HepG2 (cell line): Measurements from ENCODE around the gene WWTR1. TPM values are rescaled to one million over a fixed set of nuclear protein-coding genes. Genes with fewer than 3 reads are reported as not detected.

Experiments
- ARID3A ChIP-seq: IDR thresholded peaks from 2 replicates; pipeline ENCODE4 v1.6.1; 2012; ENCODE audit warnings: low read depth, low read length, improper control_type of control experiment
- CREB1 ChIP-seq, 2 experiments: fragments of 450-650 bp in 1 of 2; IDR thresholded peaks; 2 replicates each; pipeline ENCODE4 v1.6.1; 2016 to 2017; ENCODE audit warnings: control low read depth in 1 of 2, mild to moderate bottlenecking in 1 of 2, missing compliant biosample characterization in 1 of 2, missing genetic modification characterization in 1 of 2
- ELF4 ChIP-seq: sonication (generic); formaldehyde crosslinking; IDR thresholded peaks from 2 replicates; pipeline ENCODE4 v1.5.0; 2020; ENCODE audit warnings: missing genetic modification reagents, mild to moderate bottlenecking, moderate library complexity, borderline replicate concordance
- ETV5 ChIP-seq: IDR thresholded peaks from 2 replicates; pipeline ENCODE4 v1.6.1; 2018; ENCODE audit warnings: missing biosample characterization, missing genetic modification reagents, inconsistent platforms, borderline replicate concordance
- MEIS2 ChIP-seq: sonication (generic); formaldehyde crosslinking; IDR thresholded peaks from 2 replicates; pipeline ENCODE4 v1.9.0; 2021; ENCODE audit warnings: mild to moderate bottlenecking, missing genetic modification reagents
- ONECUT2 ChIP-seq: sonication (generic); formaldehyde crosslinking; IDR thresholded peaks from 2 replicates; pipeline ENCODE4 v1.4.0; 2020; ENCODE audit warnings: missing genetic modification reagents
- PAXIP1 ChIP-seq: sonication (generic); formaldehyde crosslinking; conservative IDR thresholded peaks from 2 replicates; pipeline ENCODE4 v1.4.0; 2020; ENCODE audit warnings: mild to moderate bottlenecking, missing genetic modification reagents, moderate library complexity
- PHF8 ChIP-seq: sonication (generic); formaldehyde crosslinking; IDR thresholded peaks from 2 replicates; pipeline ENCODE4 v1.5.0; 2020; ENCODE audit warnings: missing genetic modification reagents
- RARA ChIP-seq: IDR thresholded peaks from 2 replicates; pipeline ENCODE4 v1.6.1; 2016; ENCODE audit warnings: missing genetic modification reagents, missing compliant biosample characterization
- REST ChIP-seq, 2 experiments: IDR thresholded peaks; 2 replicates each; pipeline ENCODE4 v1.6.1; 2011 to 2012; ENCODE audit warnings: low read length in 2 of 2, borderline replicate concordance in 1 of 2, low read depth in 1 of 2, mild to moderate bottlenecking in 1 of 2, moderate library complexity in 1 of 2
- RXRB ChIP-seq: IDR thresholded peaks from 2 replicates; pipeline ENCODE4 v1.6.1; 2016; ENCODE audit warnings: borderline replicate concordance, missing genetic modification reagents, missing compliant biosample characterization
- ZNF296 ChIP-seq: sonication (generic); formaldehyde crosslinking; conservative IDR thresholded peaks from 2 replicates; pipeline ENCODE4 v1.5.0; 2020; ENCODE audit warnings: mild to moderate bottlenecking, missing genetic modification reagents
- ZNF530 ChIP-seq: sonication (generic); formaldehyde crosslinking; IDR thresholded peaks from 2 replicates; pipeline ENCODE4 v1.5.0; 2020; ENCODE audit warnings: low read depth, mild to moderate bottlenecking, missing genetic modification reagents
- polyA plus RNA-seq, 8 experiments: library from polyadenylated mRNA; depleted of rRNA in 3 of 8; stranded (reverse) in 7 of 8; unstranded in 1 of 8; fragments of >200 nt; fragmentation: Illumina TruSeq in 4 of 8; extraction: Trizol in 4 of 8; gene quantifications; 2 replicates each; pipeline versions ENCODE4 v1.2.1 to v1.2.3, GENCODE V29; 2011 to 2016; ENCODE audit warnings: low read depth in 4 of 8, missing spikeins in 1 of 8, mixed read lengths in 1 of 8; ENCODE audit not compliant: insufficient read depth in 1 of 8
- total RNA-seq, 5 experiments: library from RNA; depleted of rRNA; stranded (reverse); fragments of >200 nt; fragmentation: Illumina TruSeq; extraction: Trizol; gene quantifications; 2 replicates each; pipeline ENCODE4 v1.2.3, GENCODE V29; 2016; ENCODE audit warnings: low read depth in 1 of 5
- TF ChIP-seq, protein P1 (sequence below): sonication (generic); formaldehyde crosslinking; conservative IDR thresholded peaks from 2 replicates; pipeline ENCODE4 v1.8.1; 2023; ENCODE audit warnings: missing genetic modification reagents
- TF ChIP-seq, protein P2 (sequence below): sonication (generic); formaldehyde crosslinking; IDR thresholded peaks from 2 replicates; pipeline ENCODE4 v1.4.0; 2020; ENCODE audit warnings: missing genetic modification reagents

WWTR1 gene
- total and polyA plus RNA-seq, 2 of the 13 experiments (the other 11 are each of a cell fraction or from before 2014, with no cell fraction given) = 19.7 to 139 TPM

- no peak for TF ChIP-seq REST (IDR thresholded peaks at IDR 0.05; ENCODE audit: borderline replicate concordance in 1 of 2, low read depth in 1 of 2, low read length in 2 of 2)
- TF ChIP-seq, protein P1, sequence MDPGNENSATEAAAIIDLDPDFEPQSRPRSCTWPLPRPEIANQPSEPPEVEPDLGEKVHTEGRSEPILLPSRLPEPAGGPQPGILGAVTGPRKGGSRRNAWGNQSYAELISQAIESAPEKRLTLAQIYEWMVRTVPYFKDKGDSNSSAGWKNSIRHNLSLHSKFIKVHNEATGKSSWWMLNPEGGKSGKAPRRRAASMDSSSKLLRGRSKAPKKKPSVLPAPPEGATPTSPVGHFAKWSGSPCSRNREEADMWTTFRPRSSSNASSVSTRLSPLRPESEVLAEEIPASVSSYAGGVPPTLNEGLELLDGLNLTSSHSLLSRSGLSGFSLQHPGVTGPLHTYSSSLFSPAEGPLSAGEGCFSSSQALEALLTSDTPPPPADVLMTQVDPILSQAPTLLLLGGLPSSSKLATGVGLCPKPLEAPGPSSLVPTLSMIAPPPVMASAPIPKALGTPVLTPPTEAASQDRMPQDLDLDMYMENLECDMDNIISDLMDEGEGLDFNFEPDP = no peak
- no peak for TF ChIP-seq ZNF530 (CRISPR knock-in tag)
- peak; percentile 26; the same call in 1 of the 2 replicates for TF ChIP-seq RXRB (CRISPR knock-in tag)
- TF ChIP-seq RARA = peak; percentile 27; the same call in 1 of the 2 replicates
- TF ChIP-seq ZNF296 (CRISPR knock-in tag) = no peak
- TF ChIP-seq ONECUT2 (CRISPR knock-in tag) = peak; percentile 76
- no peak for TF ChIP-seq PHF8 (CRISPR knock-in tag)
- TF ChIP-seq ARID3A = peak; percentile 60
- TF ChIP-seq ELF4 (CRISPR knock-in tag) = no peak
- TF ChIP-seq ETV5 = peak; percentile 21; the same call in 1 of the 2 replicates
- TF ChIP-seq PAXIP1 (CRISPR knock-in tag) = peak; percentile 77
- TF ChIP-seq, protein P2, sequence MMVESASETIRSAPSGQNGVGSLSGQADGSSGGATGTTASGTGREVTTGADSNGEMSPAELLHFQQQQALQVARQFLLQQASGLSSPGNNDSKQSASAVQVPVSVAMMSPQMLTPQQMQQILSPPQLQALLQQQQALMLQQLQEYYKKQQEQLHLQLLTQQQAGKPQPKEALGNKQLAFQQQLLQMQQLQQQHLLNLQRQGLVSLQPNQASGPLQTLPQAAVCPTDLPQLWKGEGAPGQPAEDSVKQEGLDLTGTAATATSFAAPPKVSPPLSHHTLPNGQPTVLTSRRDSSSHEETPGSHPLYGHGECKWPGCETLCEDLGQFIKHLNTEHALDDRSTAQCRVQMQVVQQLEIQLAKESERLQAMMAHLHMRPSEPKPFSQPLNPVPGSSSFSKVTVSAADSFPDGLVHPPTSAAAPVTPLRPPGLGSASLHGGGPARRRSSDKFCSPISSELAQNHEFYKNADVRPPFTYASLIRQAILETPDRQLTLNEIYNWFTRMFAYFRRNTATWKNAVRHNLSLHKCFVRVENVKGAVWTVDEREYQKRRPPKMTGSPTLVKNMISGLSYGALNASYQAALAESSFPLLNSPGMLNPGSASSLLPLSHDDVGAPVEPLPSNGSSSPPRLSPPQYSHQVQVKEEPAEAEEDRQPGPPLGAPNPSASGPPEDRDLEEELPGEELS = 0 out of 2 replicates have a peak, but pooled peaks have one; percentile 30
- no peak for TF ChIP-seq MEIS2 (CRISPR knock-in tag)
- TF ChIP-seq CREB1 (IDR thresholded peaks at IDR 0.05) = no peak
- 0 out of 2 replicates have a peak, but pooled peaks have one; percentile 25 for TF ChIP-seq CREB1 (CRISPR knock-in tag; IDR thresholded peaks at IDR 0.05)
Observed at GRCh38 chr3:149468504-149469212, 189.2 kb downstream of the WWTR1 start (continued).
